DND-41 (cell line): ENCODE measurements around the gene MYRIP.

Experiments
- ATAC-seq: fragments of 200-7000 bp; cut with Tn5 transposase; 3 replicates; pipeline ENCODE4 v1.9.1; 2021; ENCODE audit warnings: low read depth; ENCODE audit not compliant: insufficient read depth
- DNase-seq: peaks from one replicate; pipeline ENCODE4 v3.0.0-alpha.2; 2020
- H2AFZ ChIP-seq: 2 replicates; pipeline ENCODE4 v1.6.0; 2012; ENCODE audit warnings: low read depth, low read length
- H3K27ac ChIP-seq: 2 replicates; pipeline ENCODE4 v1.5.1; 2012; ENCODE audit warnings: low read length, inconsistent platforms
- H3K27me3 ChIP-seq: fragments of 200-600 bp; sonication (generic); 2 replicates; pipeline ENCODE4 v1.6.0; 2012; ENCODE audit warnings: low read length, mild to moderate bottlenecking, inconsistent platforms; ENCODE audit not compliant: insufficient read depth, poor library complexity
- H3K36me3 ChIP-seq: 2 replicates; pipeline ENCODE4 v1.5.1; 2012; ENCODE audit warnings: low read length, inconsistent platforms; ENCODE audit not compliant: insufficient read depth
- H3K4me1 ChIP-seq: 2 replicates; pipeline ENCODE4 v1.5.1; 2012; ENCODE audit warnings: mild to moderate bottlenecking, low read length; ENCODE audit not compliant: insufficient read depth
- H3K4me2 ChIP-seq: 2 replicates; pipeline ENCODE4 v1.6.0; 2012; ENCODE audit warnings: mild to moderate bottlenecking, moderate library complexity, low read length, inconsistent platforms; ENCODE audit not compliant: insufficient read depth
- H3K4me3 ChIP-seq, 2 experiments: fragments of 200-600 bp in 1 of 2; shearing (Covaris generic) in 1 of 2; 2 replicates each; pipeline ENCODE4 v1.5.1; 2012 to 2016; ENCODE audit warnings: inconsistent platforms in 2 of 2, low read length in 2 of 2, mild to moderate bottlenecking in 2 of 2, low read depth in 1 of 2, moderate library complexity in 1 of 2
- H3K79me2 ChIP-seq: 2 replicates; pipeline ENCODE4 v1.6.0; 2012; ENCODE audit warnings: low read length, inconsistent platforms; ENCODE audit not compliant: insufficient read depth
- H3K9ac ChIP-seq: 2 replicates; pipeline ENCODE4 v1.6.0; 2012; ENCODE audit warnings: low read depth, mild to moderate bottlenecking, inconsistent platforms, low read length, moderate library complexity
- H3K9me3 ChIP-seq: 2 replicates; pipeline ENCODE4 v1.5.1; 2012; ENCODE audit warnings: low read length, moderate library complexity, mild to moderate bottlenecking, inconsistent platforms; ENCODE audit not compliant: insufficient read depth, severe bottlenecking
- H4K20me1 ChIP-seq: 2 replicates; pipeline ENCODE4 v1.6.0; 2012; ENCODE audit warnings: low read length; ENCODE audit not compliant: insufficient read depth
- CTCF ChIP-seq: IDR thresholded peaks from 2 replicates; pipeline ENCODE4 v1.5.1; 2012; ENCODE audit warnings: borderline replicate concordance, low read length, moderate library complexity, mild to moderate bottlenecking; ENCODE audit not compliant: poor library complexity, severe bottlenecking; ENCODE audit errors: extremely low read depth
- EZH2 ChIP-seq: IDR thresholded peaks from 3 replicates; pipeline ENCODE4 v1.6.1; 2012; ENCODE audit warnings: borderline replicate concordance, low read depth, mild to moderate bottlenecking, moderate library complexity, low read length, inconsistent platforms; ENCODE audit not compliant: severe bottlenecking

The MYRIP gene

GRCh38 chr3:40226636-40227035 is 417.2 kb downstream of the MYRIP start:
- H3K4me1 ChIP-seq: no peaks in the 10 kb centered on the region
- no peak overlapping the region for H3K27ac ChIP-seq
- H3K9me3 ChIP-seq: no peaks in the 10 kb centered on the region
- no peak for TF ChIP-seq CTCF
- no peak for TF ChIP-seq EZH2
- DNase-seq: no peak
- H3K27me3 ChIP-seq: no peaks in the 10 kb centered on the region
- H3K4me2 ChIP-seq: no peak overlapping the region
- H3K79me2 ChIP-seq: no peaks in the 10 kb centered on the region
- H3K36me3 ChIP-seq: no peaks in the 10 kb centered on the region
- no peak overlapping the region for H3K4me3 ChIP-seq
- H4K20me1 ChIP-seq: no peaks in the 10 kb centered on the region
- no peak overlapping the region for H3K9ac ChIP-seq
- ATAC-seq: no peak
- no peak overlapping the region for H2AFZ ChIP-seq

GRCh38 chr3:40228792-40229350 is 419.5 kb downstream of the MYRIP start:
- Histone ChIP-seq H3K4me2 (no peak overlapping the region), H3K79me2 (no peaks in the 10 kb centered on the region), H3K9ac (no peak overlapping the region), H3K9me3 (no peaks in the 10 kb centered on the region), H2AFZ (no peak overlapping the region), H3K27ac (no peak overlapping the region), H3K36me3 (no peaks in the 10 kb centered on the region), H4K20me1 (no peaks in the 10 kb centered on the region), H3K4me1 (no peaks in the 10 kb centered on the region), H3K27me3 (no peaks in the 10 kb centered on the region), H3K4me3 (no peak overlapping the region)
- DNase-seq: no peak
- no peak for ATAC-seq
- no peak for TF ChIP-seq CTCF
- TF ChIP-seq EZH2: no peak

- Histone ChIP-seq H2AFZ (no peak overlapping the region), H3K4me2 (no peak overlapping the region)
- ATAC-seq: no peak
These were observed 420.0 kb downstream of the MYRIP start for GRCh38 chr3:40229386-40229785.

More at GRCh38 chr3:40229386-40229785, 420.0 kb downstream of the MYRIP start:
- H3K4me1 ChIP-seq: no peaks in the 10 kb centered on the region
- TF ChIP-seq EZH2: no peak
- TF ChIP-seq CTCF: no peak
- no peaks in the 10 kb centered on the region for H3K36me3 ChIP-seq
- no peak overlapping the region for H3K27ac ChIP-seq
- H3K9me3 ChIP-seq: no peaks in the 10 kb centered on the region
- H3K27me3 ChIP-seq: no peaks in the 10 kb centered on the region
- H3K9ac ChIP-seq: no peak overlapping the region
- no peak for DNase-seq
- H4K20me1 ChIP-seq: no peaks in the 10 kb centered on the region
- no peak overlapping the region for H3K4me3 ChIP-seq
- H3K79me2 ChIP-seq: no peaks in the 10 kb centered on the region
